HEK293 (cell line): ENCODE data around the gene MED29.

Experiments
- INSM2 ChIP-seq: fragments of 450-650 bp; formaldehyde crosslinking; IDR thresholded peaks from 2 replicates; pipeline ENCODE4 v1.5.1; 2016; ENCODE audit warnings: missing biosample characterization, missing genetic modification characterization
- MEIS1 ChIP-seq: sonication (generic); formaldehyde crosslinking; IDR thresholded peaks from 2 replicates; pipeline ENCODE4 v1.8.1; 2022; ENCODE audit warnings: missing genetic modification reagents, mild to moderate bottlenecking, borderline replicate concordance
- MYNN ChIP-seq: fragments of 450-650 bp; formaldehyde crosslinking; IDR thresholded peaks from 2 replicates; pipeline ENCODE4 v1.5.1; 2016; ENCODE audit warnings: missing biosample characterization, missing genetic modification characterization, borderline replicate concordance
- MZF1 ChIP-seq: fragments of 450-650 bp; formaldehyde crosslinking; IDR thresholded peaks from 2 replicates; pipeline ENCODE4 v1.5.1; 2017; ENCODE audit warnings: missing biosample characterization, missing genetic modification characterization, borderline replicate concordance
- REST ChIP-seq: fragments of 450-650 bp; formaldehyde crosslinking; IDR thresholded peaks from 2 replicates; pipeline ENCODE4 v1.5.1; 2016; ENCODE audit warnings: missing biosample characterization, missing genetic modification characterization
- SALL2 ChIP-seq: fragments of 450-650 bp; formaldehyde crosslinking; IDR thresholded peaks from 2 replicates; pipeline ENCODE4 v1.5.0; 2017; ENCODE audit warnings: missing biosample characterization, mild to moderate bottlenecking, missing genetic modification characterization, borderline replicate concordance
- SP3 ChIP-seq: fragments of 450-650 bp; formaldehyde crosslinking; IDR thresholded peaks from 2 replicates; pipeline ENCODE4 v1.5.1; 2016; ENCODE audit warnings: missing biosample characterization, missing genetic modification characterization
- ZBTB1 ChIP-seq: fragments of 450-650 bp; formaldehyde crosslinking; IDR thresholded peaks from 2 replicates; pipeline ENCODE4 v1.5.1; 2016; ENCODE audit warnings: missing biosample characterization, missing genetic modification characterization
- ZBTB20 ChIP-seq: fragments of 450-650 bp; formaldehyde crosslinking; IDR thresholded peaks from 2 replicates; pipeline ENCODE4 v1.5.1; 2016; ENCODE audit warnings: missing biosample characterization, missing genetic modification characterization
- ZNF133 ChIP-seq: fragments of 450-650 bp; formaldehyde crosslinking; IDR thresholded peaks from 2 replicates; pipeline ENCODE4 v1.5.1; 2016; ENCODE audit warnings: missing biosample characterization, missing genetic modification characterization
- ZNF138 ChIP-seq: fragments of 450-650 bp; formaldehyde crosslinking; IDR thresholded peaks from 2 replicates; pipeline ENCODE4 v1.5.1; 2016; ENCODE audit warnings: missing biosample characterization, missing genetic modification characterization, borderline replicate concordance
- ZNF140 ChIP-seq: fragments of 450-650 bp; formaldehyde crosslinking; IDR thresholded peaks from 2 replicates; pipeline ENCODE4 v1.5.1; 2016; ENCODE audit warnings: missing biosample characterization, missing genetic modification characterization
- ZNF157 ChIP-seq: fragments of 450-650 bp; formaldehyde crosslinking; IDR thresholded peaks from 2 replicates; pipeline ENCODE4 v1.5.1; 2016; ENCODE audit warnings: missing biosample characterization, missing genetic modification characterization
- ZNF26 ChIP-seq: fragments of 450-650 bp; formaldehyde crosslinking; IDR thresholded peaks from 2 replicates; pipeline ENCODE4 v1.5.1; 2016; ENCODE audit warnings: missing biosample characterization, missing genetic modification characterization
- ZNF302 ChIP-seq: fragments of 450-650 bp; formaldehyde crosslinking; IDR thresholded peaks from 2 replicates; pipeline ENCODE4 v1.5.1; 2016; ENCODE audit warnings: missing biosample characterization, missing genetic modification characterization, low read depth
- ZNF335 ChIP-seq: fragments of 450-650 bp; formaldehyde crosslinking; conservative IDR thresholded peaks from 2 replicates; pipeline ENCODE4 v1.5.1; 2016; ENCODE audit warnings: missing biosample characterization, missing genetic modification characterization
- ZNF354C ChIP-seq: fragments of 450-650 bp; formaldehyde crosslinking; IDR thresholded peaks from 2 replicates; pipeline ENCODE4 v1.5.1; 2016; ENCODE audit warnings: missing biosample characterization, missing genetic modification characterization, low read depth, borderline replicate concordance
- ZNF416 ChIP-seq: fragments of 450-650 bp; formaldehyde crosslinking; IDR thresholded peaks from 2 replicates; pipeline ENCODE4 v1.5.1; 2016; ENCODE audit warnings: missing biosample characterization, missing genetic modification characterization
- ZNF529 ChIP-seq: fragments of 450-650 bp; formaldehyde crosslinking; IDR thresholded peaks from 2 replicates; pipeline ENCODE4 v1.5.1; 2017; ENCODE audit warnings: missing genetic modification characterization, missing biosample characterization; ENCODE audit not compliant: insufficient replicate concordance
- ZNF544 ChIP-seq: fragments of 450-650 bp; formaldehyde crosslinking; IDR thresholded peaks from 2 replicates; pipeline ENCODE4 v1.5.0; 2017; ENCODE audit warnings: missing biosample characterization, missing genetic modification characterization
- ZNF549 ChIP-seq: fragments of 450-650 bp; IDR thresholded peaks from 2 replicates; pipeline ENCODE4 v1.5.1; 2018; ENCODE audit warnings: missing biosample characterization, missing genetic modification characterization, mild to moderate bottlenecking, inconsistent platforms, moderate library complexity
- ZNF621 ChIP-seq: fragments of 450-650 bp; formaldehyde crosslinking; IDR thresholded peaks from 2 replicates; pipeline ENCODE4 v1.5.1; 2017; ENCODE audit warnings: missing biosample characterization, missing genetic modification characterization
- ZNF639 ChIP-seq: fragments of 450-650 bp; formaldehyde crosslinking; IDR thresholded peaks from 2 replicates; pipeline ENCODE4 v1.5.1; 2016; ENCODE audit warnings: missing biosample characterization, missing genetic modification characterization
- ZXDB ChIP-seq: fragments of 450-650 bp; formaldehyde crosslinking; IDR thresholded peaks from 2 replicates; pipeline ENCODE4 v1.5.1; 2016; ENCODE audit warnings: missing biosample characterization, missing genetic modification characterization
- TF ChIP-seq, protein P1 (sequence below): fragments of 450-650 bp; formaldehyde crosslinking; IDR thresholded peaks from 2 replicates; pipeline ENCODE4 v1.5.1; 2016; ENCODE audit warnings: missing biosample characterization, missing genetic modification characterization, borderline replicate concordance

Gene MED29

GRCh38 chr19:39436350-39436716, 45.2 kb downstream of the MED29 start (continued):
- TF ChIP-seq REST (peak; percentile 48; the same call in 1 of the 2 replicates), MEIS1 (CRISPR knock-in tag) (no peak), ZNF416 (no peak), MZF1 (peak; percentile 96; the same call in 1 of the 2 replicates), ZNF354C (tag by site-specific recombination) (no peak), ZNF529 (tag by site-specific recombination) (no peak), ZNF302 (tag by site-specific recombination) (no peak), ZNF138 (tag by site-specific recombination) (no peak), ZNF544 (tag by site-specific recombination) (no peak), ZBTB1 (tag by site-specific recombination) (no peak), ZNF335 (tag by site-specific recombination) (no peak; the same call in 1 of the 2 replicates), ZNF157 (no peak), ZNF639 (no peak), MYNN (tag by site-specific recombination) (no peak), ZBTB20 (tag by site-specific recombination) (no peak), ZNF26 (tag by site-specific recombination) (no peak), ZNF621 (tag by site-specific recombination) (no peak), ZXDB (tag by site-specific recombination) (no peak), ZNF549 (no peak), ZNF133 (tag by site-specific recombination) (0 out of 2 replicates have a peak, but pooled peaks have one; percentile 28), SP3 (tag by site-specific recombination) (no peak), INSM2 (tag by site-specific recombination) (no peak), ZNF140 (tag by site-specific recombination) (no peak), SALL2 (tag by site-specific recombination) (no peak)
- TF ChIP-seq, protein P1, sequence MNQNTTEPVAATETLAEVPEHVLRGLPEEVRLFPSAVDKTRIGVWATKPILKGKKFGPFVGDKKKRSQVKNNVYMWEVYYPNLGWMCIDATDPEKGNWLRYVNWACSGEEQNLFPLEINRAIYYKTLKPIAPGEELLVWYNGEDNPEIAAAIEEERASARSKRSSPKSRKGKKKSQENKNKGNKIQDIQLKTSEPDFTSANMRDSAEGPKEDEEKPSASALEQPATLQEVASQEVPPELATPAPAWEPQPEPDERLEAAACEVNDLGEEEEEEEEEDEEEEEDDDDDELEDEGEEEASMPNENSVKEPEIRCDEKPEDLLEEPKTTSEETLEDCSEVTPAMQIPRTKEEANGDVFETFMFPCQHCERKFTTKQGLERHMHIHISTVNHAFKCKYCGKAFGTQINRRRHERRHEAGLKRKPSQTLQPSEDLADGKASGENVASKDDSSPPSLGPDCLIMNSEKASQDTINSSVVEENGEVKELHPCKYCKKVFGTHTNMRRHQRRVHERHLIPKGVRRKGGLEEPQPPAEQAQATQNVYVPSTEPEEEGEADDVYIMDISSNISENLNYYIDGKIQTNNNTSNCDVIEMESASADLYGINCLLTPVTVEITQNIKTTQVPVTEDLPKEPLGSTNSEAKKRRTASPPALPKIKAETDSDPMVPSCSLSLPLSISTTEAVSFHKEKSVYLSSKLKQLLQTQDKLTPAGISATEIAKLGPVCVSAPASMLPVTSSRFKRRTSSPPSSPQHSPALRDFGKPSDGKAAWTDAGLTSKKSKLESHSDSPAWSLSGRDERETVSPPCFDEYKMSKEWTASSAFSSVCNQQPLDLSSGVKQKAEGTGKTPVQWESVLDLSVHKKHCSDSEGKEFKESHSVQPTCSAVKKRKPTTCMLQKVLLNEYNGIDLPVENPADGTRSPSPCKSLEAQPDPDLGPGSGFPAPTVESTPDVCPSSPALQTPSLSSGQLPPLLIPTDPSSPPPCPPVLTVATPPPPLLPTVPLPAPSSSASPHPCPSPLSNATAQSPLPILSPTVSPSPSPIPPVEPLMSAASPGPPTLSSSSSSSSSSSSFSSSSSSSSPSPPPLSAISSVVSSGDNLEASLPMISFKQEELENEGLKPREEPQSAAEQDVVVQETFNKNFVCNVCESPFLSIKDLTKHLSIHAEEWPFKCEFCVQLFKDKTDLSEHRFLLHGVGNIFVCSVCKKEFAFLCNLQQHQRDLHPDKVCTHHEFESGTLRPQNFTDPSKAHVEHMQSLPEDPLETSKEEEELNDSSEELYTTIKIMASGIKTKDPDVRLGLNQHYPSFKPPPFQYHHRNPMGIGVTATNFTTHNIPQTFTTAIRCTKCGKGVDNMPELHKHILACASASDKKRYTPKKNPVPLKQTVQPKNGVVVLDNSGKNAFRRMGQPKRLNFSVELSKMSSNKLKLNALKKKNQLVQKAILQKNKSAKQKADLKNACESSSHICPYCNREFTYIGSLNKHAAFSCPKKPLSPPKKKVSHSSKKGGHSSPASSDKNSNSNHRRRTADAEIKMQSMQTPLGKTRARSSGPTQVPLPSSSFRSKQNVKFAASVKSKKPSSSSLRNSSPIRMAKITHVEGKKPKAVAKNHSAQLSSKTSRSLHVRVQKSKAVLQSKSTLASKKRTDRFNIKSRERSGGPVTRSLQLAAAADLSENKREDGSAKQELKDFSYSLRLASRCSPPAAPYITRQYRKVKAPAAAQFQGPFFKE (tag by site-specific recombination): no peak
